ENCODE measurements around the gene UBIAD1.

GRCh38 chr1:11295905-11296304 lies 22.9 kb downstream of the UBIAD1 start:
- TF ChIP-seq POLR2A (IDR thresholded peaks at IDR 0.05; ENCODE audit: low read depth, low read length) (no peak), POLR2AphosphoS5 (IDR thresholded peaks at IDR 0.05; ENCODE audit: low read depth, low read length) (no peak)
